OCI-M2 (cell line): ENCODE results near the gene TBC1D4.

Experiments
- DNase-seq: peaks from one replicate; lab custom pipeline; 2025; ENCODE audit not compliant: unreplicated experiment; lab: John Stamatoyannopoulos, UW

TBC1D4 gene

DNA sequence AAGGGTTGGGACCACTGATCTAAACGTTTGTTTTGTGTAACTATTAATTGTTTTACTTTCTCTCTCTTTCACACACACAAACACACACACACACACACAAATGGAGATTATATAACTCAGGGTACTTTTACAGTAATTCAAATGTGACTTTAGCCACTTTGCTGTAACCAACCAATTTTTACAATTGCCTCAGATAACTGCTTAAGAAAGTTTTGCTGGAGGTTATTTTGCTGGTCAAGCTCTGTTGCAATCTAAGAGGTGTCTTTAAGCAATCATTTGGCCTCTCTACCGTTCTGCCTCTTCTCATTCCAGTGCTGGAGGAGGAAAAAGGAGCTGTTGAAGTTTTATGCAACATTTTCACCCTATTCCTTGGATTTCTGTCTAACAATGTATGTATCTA, 63.0 kb downstream of the TBC1D4 start:
- no peak for DNase-seq

DNA sequence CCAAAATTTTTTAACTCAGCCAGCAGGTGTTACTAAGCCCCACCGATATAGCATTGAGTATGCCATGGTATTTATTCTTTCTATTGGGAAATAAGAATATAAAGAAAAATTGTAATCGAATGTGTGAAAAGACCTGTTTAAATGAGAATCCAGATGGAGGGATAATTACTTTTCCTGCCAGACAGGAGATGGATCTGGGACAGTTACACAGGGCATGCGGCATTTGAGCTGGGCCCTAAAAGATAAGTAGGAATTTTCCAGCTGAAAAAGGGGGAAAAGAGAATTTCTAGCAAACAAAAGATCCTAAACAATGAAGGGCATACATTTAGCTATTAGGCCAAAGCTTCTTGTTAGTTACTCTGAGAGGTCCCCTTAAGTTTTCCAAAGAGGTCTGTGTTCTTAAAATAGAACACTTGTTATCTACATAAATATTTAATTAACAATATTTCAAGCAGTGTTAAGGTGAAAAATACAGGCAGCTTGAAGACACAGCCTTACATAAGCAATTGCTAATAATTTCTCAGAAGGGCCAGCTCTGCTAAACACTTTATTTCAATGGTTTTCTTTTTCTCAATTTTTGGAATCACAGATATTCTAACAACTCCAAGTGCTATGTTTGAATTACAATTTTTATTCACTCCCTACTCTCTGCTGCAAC, 63.7 kb downstream of the TBC1D4 start:
- DNase-seq = no peak

- no peak for DNase-seq
Measured at GRCh38 chr13:75417656-75418055, 64.3 kb downstream of the TBC1D4 start.

- no peak for DNase-seq
Measured at GRCh38 chr13:75417012-75417384, 65.0 kb downstream of the TBC1D4 start.

DNA sequence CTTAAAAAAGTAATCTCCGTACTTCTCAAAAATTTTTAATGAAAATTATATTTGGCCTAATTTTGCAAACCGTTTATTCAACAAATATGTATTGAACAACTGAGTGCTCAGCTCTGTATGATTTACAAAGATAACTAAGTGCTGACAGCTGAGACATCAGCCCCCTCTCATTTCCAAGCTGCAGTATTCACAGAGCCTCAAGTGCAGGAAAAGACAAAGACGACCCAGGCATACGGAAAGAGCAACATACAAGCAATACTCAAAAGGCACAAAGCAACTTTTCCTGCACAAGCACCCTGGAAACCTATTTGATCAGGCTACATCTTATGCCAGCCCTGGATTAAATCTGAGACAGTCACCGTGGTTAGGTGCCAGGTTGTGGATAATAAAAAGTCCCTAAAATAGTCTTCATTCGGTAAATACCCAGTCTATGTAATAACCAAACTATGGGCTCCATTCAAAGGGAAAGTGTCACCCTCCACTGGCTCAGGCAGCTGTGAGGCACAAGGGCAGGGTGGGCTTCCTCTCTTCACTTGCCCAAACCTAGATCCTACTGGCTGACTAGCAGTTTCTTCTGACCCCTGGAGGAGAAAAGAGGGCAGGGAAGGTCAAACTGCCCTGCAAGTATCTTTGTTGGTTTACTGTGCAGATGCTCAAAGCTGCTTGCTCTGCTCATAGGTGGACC, 65.5 kb downstream of the TBC1D4 start:
- DNase-seq = no peak

DNA sequence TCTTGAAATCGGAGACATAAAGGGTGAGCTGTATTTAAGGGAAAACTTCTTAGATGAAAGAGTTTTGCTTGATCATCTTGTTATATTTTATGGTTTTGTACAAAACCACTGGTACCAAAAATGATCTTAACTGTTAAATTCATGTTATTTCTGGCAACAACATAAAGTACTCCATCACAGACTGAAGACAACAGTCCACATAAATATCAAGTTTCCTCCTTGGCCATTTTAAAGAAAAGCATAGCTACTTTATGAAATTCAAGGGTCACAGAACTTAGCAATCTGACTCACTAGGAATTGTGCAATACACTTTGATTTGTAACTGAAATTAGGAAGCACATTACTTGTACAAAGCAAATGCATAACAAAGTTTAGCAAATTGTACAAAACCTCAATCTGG, 66.3 kb downstream of the TBC1D4 start:
- no peak for DNase-seq

DNA sequence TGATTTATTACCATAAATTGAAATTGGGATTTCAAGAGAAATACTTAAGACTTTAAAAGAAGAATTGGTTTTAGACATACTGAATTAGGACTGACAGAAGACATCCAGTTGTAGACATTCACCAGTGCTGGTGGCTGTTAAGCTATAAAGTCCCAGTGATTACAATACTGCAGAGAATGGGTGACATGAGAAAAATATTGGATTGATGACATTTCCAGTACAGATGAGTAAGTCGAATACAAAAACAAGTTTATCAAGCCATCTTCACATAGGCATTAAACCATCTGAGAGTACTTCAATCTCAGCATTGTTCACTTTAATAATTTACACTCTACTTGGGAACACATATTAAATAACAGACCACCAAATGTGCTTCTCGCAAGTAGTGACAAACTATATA, 66.8 kb downstream of the TBC1D4 start:
- no peak for DNase-seq

GRCh38 chr13:75414036-75414827, 67.7 kb downstream of the TBC1D4 start:
- DNase-seq = no peak

- DNase-seq = no peak
Measured at GRCh38 chr13:75411924-75412537, 69.9 kb downstream of the TBC1D4 start.

GRCh38 chr13:75410207-75410606, 71.8 kb downstream of the TBC1D4 start:
- DNase-seq = no peak

DNA sequence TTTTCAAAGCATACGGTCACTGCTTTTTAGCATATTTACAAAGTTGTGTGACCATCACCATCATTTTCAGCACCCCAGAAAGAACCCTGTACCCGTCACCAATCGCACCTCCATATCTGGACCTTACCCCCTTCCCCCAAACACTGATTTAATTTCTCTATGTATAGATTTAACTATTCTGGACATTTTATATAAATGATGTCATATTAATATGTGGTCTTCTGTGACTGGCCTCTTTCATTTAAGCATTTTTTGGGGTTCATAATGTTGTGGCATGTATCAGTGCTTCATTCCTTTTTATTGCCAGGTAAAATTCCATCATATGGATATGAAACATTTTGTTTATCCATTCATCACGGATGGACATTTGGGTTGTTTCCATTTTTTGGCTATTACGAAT, 74.0 kb downstream of the TBC1D4 start:
- no peak for DNase-seq

DNA sequence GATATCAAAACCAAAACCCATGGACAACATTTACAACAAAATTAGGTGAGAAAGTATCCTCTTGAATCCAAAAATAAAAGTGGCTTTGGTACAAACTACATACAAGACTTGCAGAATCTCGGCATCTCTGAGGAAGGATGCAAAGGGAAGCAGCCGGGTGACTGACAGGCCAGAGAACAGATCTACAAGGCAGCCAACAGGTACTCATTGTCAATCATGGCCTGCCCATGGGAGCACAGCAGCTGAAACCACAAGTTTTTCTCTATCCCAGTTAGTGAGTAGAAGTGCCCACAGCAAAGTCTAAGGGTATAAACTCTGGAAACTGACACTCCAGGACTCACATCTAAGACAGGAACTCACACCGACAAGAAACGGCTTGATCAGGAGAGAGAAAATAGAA, 74.5 kb downstream of the TBC1D4 start:
- DNase-seq = no peak

- DNase-seq = no peak
Measured at GRCh38 chr13:75405976-75406703, 75.8 kb downstream of the TBC1D4 start.

DNA sequence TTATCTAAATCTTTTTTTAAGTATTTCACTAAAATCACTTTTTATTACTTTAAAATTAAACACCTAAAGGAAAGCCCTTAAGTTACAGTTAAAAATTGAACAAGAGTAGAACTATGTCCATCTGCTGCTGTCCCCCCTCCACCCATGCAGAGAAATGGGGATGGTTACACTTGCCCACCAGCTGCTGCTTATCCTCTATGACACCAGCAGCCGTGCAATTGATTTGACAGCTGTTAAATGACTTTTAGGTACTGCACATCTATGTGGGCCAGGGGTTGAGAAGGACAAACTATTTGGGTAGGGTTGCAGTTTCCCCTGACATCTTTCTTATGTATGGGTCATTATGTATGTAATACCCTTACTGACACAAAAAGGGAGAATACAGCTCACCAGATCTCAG, 77.2 kb downstream of the TBC1D4 start:
- no peak for DNase-seq

DNA sequence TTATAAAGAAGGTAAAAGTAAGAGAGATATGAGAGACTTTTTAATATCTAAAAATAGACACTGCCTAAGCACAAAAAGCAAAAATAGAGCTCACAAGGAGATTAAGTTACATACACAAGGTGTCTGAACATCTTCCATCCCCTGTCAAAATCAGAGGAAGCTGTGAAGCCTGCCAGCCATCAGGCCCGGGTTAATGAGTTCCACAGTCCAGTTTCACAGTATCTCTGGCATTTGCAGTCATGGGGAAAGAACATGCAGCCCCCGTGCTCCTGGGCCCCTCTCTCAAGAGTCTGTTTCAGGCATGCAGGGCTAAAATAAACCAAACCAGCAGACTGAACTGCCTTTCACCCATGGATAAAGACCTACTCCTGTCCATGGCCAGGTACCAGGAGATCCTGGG, 79.2 kb downstream of the TBC1D4 start:
- DNase-seq = no peak

- no peak for DNase-seq
Measured at GRCh38 chr13:75400775-75401174, 81.2 kb downstream of the TBC1D4 start.

DNA sequence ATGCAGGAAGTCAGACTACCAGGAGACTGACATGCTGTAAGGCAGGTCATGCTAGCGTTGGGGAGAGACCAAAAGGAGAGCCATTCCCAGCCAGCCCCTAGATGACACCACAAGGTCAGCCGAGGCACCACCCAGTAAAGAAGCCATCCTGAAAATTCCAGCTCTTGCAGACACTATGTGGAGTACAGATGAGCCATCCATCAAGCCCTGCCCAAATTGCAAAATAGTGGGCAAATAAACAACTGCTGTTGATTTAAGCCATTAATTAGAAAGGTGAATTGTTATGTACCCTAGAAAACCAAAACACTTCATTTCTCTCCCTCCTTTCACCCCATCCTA, 82.1 kb downstream of the TBC1D4 start:
- no peak for DNase-seq

- no peak for DNase-seq
Measured at GRCh38 chr13:75399168-75399878, 82.6 kb downstream of the TBC1D4 start.

DNA sequence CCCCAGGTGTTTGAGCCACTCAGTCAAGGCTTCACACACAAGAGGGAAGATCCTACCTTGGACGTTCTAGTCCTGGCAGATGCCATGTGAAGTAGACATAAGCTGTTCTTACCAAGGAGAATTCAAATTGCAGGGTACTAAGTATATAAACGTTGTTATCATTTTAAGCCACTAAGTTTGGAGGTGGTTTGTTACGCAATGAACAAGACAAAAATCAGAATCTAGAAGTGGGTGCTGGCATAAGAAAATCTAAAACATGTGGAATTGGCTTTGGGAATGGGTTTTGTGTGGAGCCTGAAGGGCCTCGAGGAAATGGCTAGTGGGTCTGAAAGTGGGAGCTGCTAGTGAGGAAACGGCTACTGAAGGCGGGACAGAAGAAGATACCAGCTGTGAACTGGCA, 83.9 kb downstream of the TBC1D4 start:
- DNase-seq = no peak

DNA sequence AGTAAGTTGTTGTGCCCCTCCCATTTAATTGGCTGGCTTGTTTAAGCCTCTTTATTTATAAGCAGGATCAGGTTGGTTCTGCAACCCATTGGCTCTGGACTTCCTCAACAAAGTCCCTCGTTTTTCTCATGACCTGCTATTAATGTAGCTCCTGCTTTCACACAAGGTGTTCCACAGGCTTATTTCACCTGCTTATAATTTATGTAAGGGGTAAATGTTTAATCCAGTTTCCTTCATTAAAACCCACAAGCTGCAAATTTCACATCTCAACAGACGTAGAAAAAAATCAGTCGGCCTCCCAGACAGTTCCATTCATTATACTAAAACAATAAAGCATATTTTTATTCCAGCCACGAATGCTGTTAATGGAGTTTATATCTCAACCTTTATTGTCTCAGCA, 86.1 kb downstream of the TBC1D4 start:
- DNase-seq = no peak

DNA sequence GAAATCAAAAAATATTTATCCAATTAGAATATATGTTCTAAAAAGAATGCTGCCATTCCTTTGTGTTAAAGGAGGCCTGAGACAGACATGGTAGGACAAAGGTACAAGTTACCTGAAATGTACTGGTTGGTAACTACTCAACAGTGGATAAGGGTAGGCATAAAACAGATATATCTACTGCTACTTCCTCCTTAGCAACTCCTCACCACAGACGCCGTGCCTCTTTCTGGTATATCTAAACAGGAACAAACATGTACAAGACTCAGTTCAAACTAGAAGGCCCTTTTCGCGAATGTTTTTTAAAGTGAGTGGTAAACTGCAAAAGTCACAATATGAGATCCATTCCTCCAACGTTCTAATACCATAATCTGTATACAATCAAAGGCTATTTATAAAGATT, 86.9 kb downstream of the TBC1D4 start:
- no peak for DNase-seq
